ENCODE data around the gene ANTXRL.
"Not testable (repeated sequence)": the region's sequence is repeated elsewhere in the genome, so short reads cannot be mapped to it uniquely, and the experiment has no call there.

The ANTXRL gene

GRCh38 chr10:46255801-46256747 lies 30.7 kb upstream of the ANTXRL start:
- H3K9me3 ChIP-seq (ENCODE audit: insufficient read depth, low read length, severe bottlenecking) = no peaks in the 10 kb centered on the region
- H3K9ac ChIP-seq (ENCODE audit: low read depth, low read length) = no peak overlapping the region
- H3K4me2 ChIP-seq (ENCODE audit: insufficient read depth, low read length) = no peak overlapping the region
- H3K36me3 ChIP-seq (ENCODE audit: insufficient read depth, low read length) = peaks cover 49% of the 10 kb centered on the region
- TF ChIP-seq CTCF (IDR thresholded peaks at IDR 0.05; ENCODE audit: borderline replicate concordance, extremely low read depth, low read length, poor library complexity, severe bottlenecking) = peak; percentile 82
- no peak for TF ChIP-seq EZH2 (IDR thresholded peaks at IDR 0.05; ENCODE audit: borderline replicate concordance, low read depth, low read length, severe bottlenecking)
- H2AFZ ChIP-seq (ENCODE audit: low read depth, low read length) = no peak overlapping the region
- no peaks in the 10 kb centered on the region for H3K4me1 ChIP-seq (ENCODE audit: insufficient read depth, low read length)
- peaks cover 8% of the 10 kb centered on the region; the same call in 1 of the 2 replicates for H3K79me2 ChIP-seq (ENCODE audit: insufficient read depth, low read length)
- H3K27me3 ChIP-seq (ENCODE audit: insufficient read depth, low read length, poor library complexity) = no peaks in the 10 kb centered on the region
- DNase-seq (peak; percentile 58), ATAC-seq (ENCODE audit: insufficient read depth, low read depth) (peak; percentile 86)
- no peak overlapping the region; the same call in 1 of the 2 replicates for H3K27ac ChIP-seq (ENCODE audit: low read length)
- peaks cover 8% of the 10 kb centered on the region; the same call in 1 of the 2 replicates for H4K20me1 ChIP-seq (ENCODE audit: insufficient read depth, low read length)
- no peak overlapping the region for H3K4me3 ChIP-seq (ENCODE audit: low read depth in 1 of 2, low read length in 2 of 2)

- H3K9me3 ChIP-seq (ENCODE audit: insufficient read depth, low read length, severe bottlenecking) = no peaks in the 10 kb centered on the region
- DNase-seq (no peak), ATAC-seq (ENCODE audit: insufficient read depth, low read depth) (no peak)
- no peak overlapping the region; the same call in 1 of the 2 replicates for H3K27ac ChIP-seq (ENCODE audit: low read length)
- H3K4me1 ChIP-seq (ENCODE audit: insufficient read depth, low read length) = no peaks in the 10 kb centered on the region
- no peak for TF ChIP-seq EZH2 (IDR thresholded peaks at IDR 0.05; ENCODE audit: borderline replicate concordance, low read depth, low read length, severe bottlenecking)
- no peak for TF ChIP-seq CTCF (IDR thresholded peaks at IDR 0.05; ENCODE audit: borderline replicate concordance, extremely low read depth, low read length, poor library complexity, severe bottlenecking)
- H3K4me2 ChIP-seq (ENCODE audit: insufficient read depth, low read length) = no peak overlapping the region
- H3K36me3 ChIP-seq (ENCODE audit: insufficient read depth, low read length) = peaks cover 48% of the 10 kb centered on the region
- no peak overlapping the region for H2AFZ ChIP-seq (ENCODE audit: low read depth, low read length)
- H3K79me2 ChIP-seq (ENCODE audit: insufficient read depth, low read length) = peaks cover 8% of the 10 kb centered on the region; the same call in 1 of the 2 replicates
- no peak overlapping the region for H3K9ac ChIP-seq (ENCODE audit: low read depth, low read length)
- no peak overlapping the region for H3K4me3 ChIP-seq (ENCODE audit: low read depth in 1 of 2, low read length in 2 of 2)
- H3K27me3 ChIP-seq (ENCODE audit: insufficient read depth, low read length, poor library complexity) = no peaks in the 10 kb centered on the region
- H4K20me1 ChIP-seq (ENCODE audit: insufficient read depth, low read length) = peaks cover 8% of the 10 kb centered on the region; the same call in 1 of the 2 replicates
These were observed 29.7 kb upstream of the ANTXRL start for GRCh38 chr10:46257099-46257498.

- ATAC-seq (ENCODE audit: insufficient read depth, low read depth) = not testable (repeated sequence)
These were observed 23.8 kb upstream of the ANTXRL start for GRCh38 chr10:46262906-46263560.

GRCh38 chr10:46263831-46264268 lies 22.9 kb upstream of the ANTXRL start:
- Histone ChIP-seq H3K4me2 (ENCODE audit: insufficient read depth, low read length) (no peak overlapping the region), H3K9ac (ENCODE audit: low read depth, low read length) (no peak overlapping the region), H4K20me1 (ENCODE audit: insufficient read depth, low read length) (no peaks in the 10 kb centered on the region; the same call in 1 of the 2 replicates), H3K27ac (ENCODE audit: low read length) (no peak overlapping the region), H2AFZ (ENCODE audit: low read depth, low read length) (no peak overlapping the region), H3K4me1 (ENCODE audit: insufficient read depth, low read length) (peaks cover 25% of the 10 kb centered on the region), H3K9me3 (ENCODE audit: insufficient read depth, low read length, severe bottlenecking) (no peaks in the 10 kb centered on the region), H3K79me2 (ENCODE audit: insufficient read depth, low read length) (peaks cover 17% of the 10 kb centered on the region), H3K4me3 (ENCODE audit: low read depth in 1 of 2, low read length in 2 of 2) (no peak overlapping the region), H3K36me3 (ENCODE audit: insufficient read depth, low read length) (peaks cover 36% of the 10 kb centered on the region), H3K27me3 (ENCODE audit: insufficient read depth, low read length, poor library complexity) (no peaks in the 10 kb centered on the region)
- DNase-seq (no peak), ATAC-seq (ENCODE audit: insufficient read depth, low read depth) (no peak)
- no peak for TF ChIP-seq EZH2 (IDR thresholded peaks at IDR 0.05; ENCODE audit: borderline replicate concordance, low read depth, low read length, severe bottlenecking)
- TF ChIP-seq CTCF (IDR thresholded peaks at IDR 0.05; ENCODE audit: borderline replicate concordance, extremely low read depth, low read length, poor library complexity, severe bottlenecking) = no peak

More at GRCh38 chr10:46262906-46263560, 23.8 kb upstream of the ANTXRL start:
- H4K20me1 ChIP-seq (ENCODE audit: insufficient read depth, low read length); H3K79me2 ChIP-seq (ENCODE audit: insufficient read depth, low read length); H3K4me2 ChIP-seq (ENCODE audit: insufficient read depth, low read length); H2AFZ ChIP-seq (ENCODE audit: low read depth, low read length); DNase-seq; H3K27ac ChIP-seq (ENCODE audit: low read length); H3K9me3 ChIP-seq (ENCODE audit: insufficient read depth, low read length, severe bottlenecking); H3K9ac ChIP-seq (ENCODE audit: low read depth, low read length); H3K27me3 ChIP-seq (ENCODE audit: insufficient read depth, low read length, poor library complexity); H3K4me3 ChIP-seq (ENCODE audit: low read depth in 1 of 2, low read length in 2 of 2): not testable (repeated sequence)
- Histone ChIP-seq H3K36me3 (ENCODE audit: insufficient read depth, low read length) (peaks cover 36% of the 10 kb centered on the region), H3K4me1 (ENCODE audit: insufficient read depth, low read length) (peaks cover 17% of the 10 kb centered on the region)
